A204.1 (cell line): ENCODE measurements around the gene DCTN4.
"Not testable (repeated sequence)": the region's sequence is repeated elsewhere in the genome, so short reads cannot be mapped to it uniquely, and the experiment has no call there.

Source experiments
- FAIRE-seq: peaks from 2 replicates; lab custom pipeline; 2012; peaks lifted over from hg19 to GRCh38; lab: Jason Lieb, UNC

The DCTN4 gene

DNA sequence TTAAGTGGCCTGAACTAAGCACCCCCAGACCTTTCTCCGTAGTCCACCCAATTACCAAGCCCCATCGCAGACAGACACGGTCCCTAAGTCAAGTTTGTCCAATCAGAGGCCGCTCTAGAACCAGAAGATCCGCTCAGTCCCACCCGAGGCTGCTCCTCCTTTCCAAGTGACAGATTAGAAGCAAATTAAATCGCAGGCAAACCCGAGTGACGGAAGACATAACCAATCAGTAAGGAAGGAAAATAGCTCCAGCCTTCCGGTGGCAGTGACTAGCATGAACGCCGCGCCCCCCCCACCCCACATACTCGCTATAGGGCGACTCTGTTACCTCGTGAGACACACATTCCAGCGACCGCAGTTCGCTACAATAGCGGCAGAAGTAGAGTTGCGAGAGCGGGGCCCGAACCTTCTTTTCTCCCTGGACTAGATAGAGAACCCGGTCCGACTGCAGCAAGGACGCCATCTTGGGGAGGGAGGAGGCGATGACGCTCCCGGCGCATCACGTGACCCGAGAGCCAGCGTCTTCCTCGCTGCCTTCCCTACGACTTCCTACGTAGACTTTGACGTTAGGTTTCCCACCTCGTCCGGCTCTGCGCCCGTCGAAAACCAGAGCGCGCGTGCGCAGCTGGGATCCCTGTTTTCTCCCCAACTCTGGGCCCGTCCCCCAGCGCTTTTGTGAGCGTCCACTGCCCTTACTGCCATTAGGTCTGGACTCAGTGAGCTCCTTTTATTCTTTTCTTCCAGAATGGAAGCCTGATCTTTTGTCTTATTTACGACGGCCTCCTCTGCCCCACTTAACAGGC lies at the start of gene DCTN4:
Gene DCTN4, minus strand, starts transcription at position 487 of the 803 bp plus-strand sequence. Its CDS starts 24 bp downstream, at position 463.
- peak; percentile 98 for FAIRE-seq

DNA sequence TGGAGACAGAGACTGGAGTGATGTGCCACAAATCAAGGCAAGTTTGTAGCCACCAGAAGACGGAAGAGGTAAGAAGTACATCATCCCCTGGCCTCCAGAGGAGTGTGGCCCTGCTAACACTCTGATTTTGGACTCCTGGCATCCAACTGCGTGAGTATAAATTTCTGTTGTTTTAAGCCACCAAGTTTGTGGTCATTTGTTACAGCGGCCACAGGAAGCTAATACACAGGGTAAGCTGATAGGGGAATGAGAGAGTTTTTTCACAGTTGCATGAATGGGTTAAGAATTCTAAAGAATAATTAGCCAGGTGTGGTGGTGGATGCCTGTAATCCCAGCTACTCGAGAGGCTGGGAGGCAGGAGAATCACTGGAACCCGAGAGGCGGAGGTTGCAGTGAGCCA lies 45.6 kb upstream of the DCTN4 start:
- no peak for FAIRE-seq

DNA sequence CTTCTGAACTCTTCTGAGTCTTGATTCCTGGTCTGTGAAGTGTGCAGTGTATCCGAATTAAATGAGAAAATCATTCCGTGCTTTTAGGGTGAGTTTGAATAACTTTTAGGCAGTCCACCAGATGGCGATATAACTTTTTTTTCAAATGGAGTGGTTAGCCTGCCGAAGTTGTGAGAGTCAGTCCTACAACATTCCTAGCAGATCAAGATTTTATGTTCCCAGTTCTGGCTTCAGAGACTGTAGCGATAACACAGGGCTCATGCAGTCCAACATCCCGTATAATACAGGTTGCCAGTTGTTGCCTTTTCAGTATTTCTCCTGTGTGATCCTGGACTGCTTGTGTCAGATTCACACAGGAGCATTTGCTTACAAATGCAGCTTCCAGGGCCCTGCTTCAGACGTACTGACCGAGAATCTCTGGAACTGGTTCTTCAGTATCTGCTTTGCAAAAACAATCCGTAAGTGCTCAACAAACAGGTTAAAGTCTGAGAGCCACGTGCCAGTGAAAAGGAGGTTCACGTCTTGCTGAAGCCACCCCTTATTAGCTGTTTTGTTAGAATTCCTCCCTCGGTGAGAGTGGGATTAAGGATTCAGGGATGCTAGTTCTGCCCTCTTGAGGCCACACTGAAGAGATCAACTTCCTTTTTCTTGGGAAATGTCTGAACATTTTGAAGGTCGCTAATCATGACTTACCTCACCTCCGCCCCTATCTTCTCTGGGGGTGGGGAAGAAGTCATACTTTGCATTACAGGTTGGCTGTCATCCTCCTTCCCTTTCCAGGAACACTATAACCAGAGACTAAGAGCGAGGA lies 42.5 kb upstream of the DCTN4 start:
- FAIRE-seq = peak; percentile 95

DNA sequence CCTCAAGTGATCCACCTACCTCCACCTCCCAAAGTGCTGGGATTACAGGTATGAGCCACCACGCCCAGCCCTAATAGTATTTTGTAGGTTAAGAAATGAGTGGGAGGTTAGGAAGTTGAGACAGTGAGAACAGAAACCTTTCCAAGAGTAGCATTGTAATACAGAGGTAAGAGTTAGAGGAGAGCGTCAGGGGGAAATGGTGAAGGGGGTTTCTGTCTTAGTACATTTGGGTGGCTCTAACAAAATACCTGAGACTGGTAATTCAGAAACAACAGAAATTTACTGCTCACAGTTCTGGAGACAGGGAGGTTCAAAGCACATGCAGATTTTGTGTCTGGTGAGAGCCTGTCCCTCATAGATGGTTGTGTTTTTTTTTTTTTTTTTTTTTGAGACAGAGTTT lies 38.6 kb upstream of the DCTN4 start:
- no peak for FAIRE-seq

DNA sequence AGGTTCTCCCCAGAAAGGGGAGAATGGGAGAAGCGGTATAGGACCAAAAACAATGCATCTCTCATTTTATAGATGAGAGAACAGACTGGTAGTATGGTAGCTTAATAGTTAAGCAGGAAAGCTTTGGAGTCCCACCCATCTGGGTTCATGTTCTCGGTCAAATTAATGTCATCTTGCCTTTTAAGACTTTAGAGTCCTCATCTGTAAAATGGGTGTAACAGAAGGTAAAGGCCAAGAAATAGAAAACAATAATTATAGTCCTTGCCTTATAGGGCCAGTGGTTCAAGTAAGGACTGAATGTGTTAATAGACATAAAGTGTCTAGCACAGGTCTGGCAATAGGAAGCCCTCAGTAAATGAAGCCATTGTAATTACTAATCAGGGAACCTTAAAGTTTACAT lies 36.1 kb upstream of the DCTN4 start:
- FAIRE-seq = no peak

- FAIRE-seq = not testable (repeated sequence)
Measured at GRCh38 chr5:150793423-150793888, 34.6 kb upstream of the DCTN4 start.

- FAIRE-seq = no peak
Measured at GRCh38 chr5:150791536-150791935, 32.7 kb upstream of the DCTN4 start.

DNA sequence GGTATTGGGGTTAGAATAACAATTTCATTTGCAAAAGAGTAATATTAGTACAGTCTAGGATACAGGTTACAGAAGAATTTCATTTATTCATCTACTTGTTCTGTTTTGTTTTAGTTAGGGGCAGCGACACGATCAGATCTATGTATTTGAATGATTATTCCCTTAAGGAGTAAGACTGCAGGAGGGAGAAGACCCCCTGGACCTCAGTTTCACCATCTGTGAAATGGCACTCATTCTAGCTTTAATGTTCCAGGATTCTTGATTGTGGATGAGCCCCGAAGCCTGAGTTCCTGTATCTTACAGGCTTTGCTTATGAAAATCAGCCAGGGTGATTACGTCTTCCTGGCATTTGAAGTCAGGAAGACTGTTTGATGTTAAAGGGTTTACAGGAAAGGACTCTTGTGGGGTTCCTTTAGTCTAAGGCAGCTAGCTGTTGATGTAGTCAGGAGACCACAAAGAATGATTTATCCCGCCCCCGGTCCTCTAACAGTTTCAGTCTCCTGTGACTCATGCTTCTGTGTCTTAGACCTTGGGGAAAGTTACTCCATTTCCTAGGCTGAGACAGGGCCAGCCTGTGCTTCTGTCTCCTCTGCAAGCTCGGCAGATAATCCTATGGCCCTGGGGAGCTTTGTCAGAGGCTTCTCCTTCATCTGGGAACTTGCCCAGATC lies 31.3 kb upstream of the DCTN4 start:
- FAIRE-seq = peak; percentile 65

- no peak for FAIRE-seq
Measured at GRCh38 chr5:150789450-150789849, 30.6 kb upstream of the DCTN4 start.

DNA sequence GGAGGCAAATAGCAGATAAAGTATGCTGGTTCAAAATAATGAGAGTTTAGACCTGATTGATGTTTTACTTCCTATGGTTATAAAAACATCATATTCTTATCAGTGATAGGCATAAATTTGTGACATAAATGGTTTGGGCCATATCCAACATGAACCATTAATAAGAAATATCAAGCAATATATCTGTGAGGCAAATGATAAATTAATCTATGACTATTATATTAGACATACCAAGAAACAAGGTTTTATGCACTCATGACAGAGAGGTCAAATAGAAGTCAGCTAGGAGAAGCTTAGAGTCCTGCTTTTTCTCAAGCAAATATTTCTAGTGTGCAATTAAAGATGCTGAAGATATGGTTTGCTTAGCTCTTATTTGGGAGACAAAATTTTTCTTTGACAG lies 30.2 kb upstream of the DCTN4 start:
- no peak for FAIRE-seq

DNA sequence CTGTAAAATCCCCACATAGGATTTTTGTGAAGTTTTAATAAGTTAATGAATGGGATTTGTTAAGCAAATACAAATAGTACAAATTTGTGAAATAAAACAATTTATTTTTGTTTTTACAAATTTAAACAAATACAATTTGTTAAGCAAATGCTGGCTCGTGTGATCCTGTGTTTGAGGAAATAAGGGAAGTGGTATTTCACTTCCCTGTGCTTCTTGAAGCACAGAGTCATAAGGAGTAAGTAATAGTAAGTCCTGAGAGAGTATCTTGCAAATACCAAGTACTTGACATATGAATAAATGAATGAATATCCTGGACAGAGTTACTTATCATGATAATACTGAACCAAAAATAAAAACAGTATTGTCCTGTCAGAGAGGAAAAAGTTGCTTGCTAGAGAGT lies 28.8 kb upstream of the DCTN4 start:
- peak; percentile 64 for FAIRE-seq

DNA sequence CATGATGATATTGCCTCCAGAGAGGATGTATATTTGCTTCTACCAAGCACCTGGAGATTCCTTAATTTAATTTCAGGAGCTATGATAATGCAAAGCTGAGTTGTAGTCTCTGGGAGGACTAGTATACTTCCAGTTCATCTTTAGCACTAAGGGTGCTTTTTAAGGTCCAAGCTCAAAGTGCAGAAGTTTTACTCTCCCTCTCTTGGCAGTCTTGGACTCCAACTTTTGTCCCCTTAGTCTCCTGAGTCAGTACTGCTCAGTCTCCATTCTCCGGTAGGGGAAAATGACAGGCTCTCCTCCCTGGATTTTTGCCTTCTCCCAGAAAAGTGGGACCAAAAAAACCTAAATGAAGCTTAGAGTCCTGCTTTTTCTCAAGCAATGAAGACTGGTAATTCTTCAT lies 28.1 kb upstream of the DCTN4 start:
- FAIRE-seq = no peak

- no peak for FAIRE-seq
Measured at GRCh38 chr5:150785950-150786349, 27.1 kb upstream of the DCTN4 start.

- peak; percentile 88 for FAIRE-seq
Measured at GRCh38 chr5:150783422-150783928, 24.7 kb upstream of the DCTN4 start.

GRCh38 chr5:150782850-150783249 lies 24.0 kb upstream of the DCTN4 start:
- FAIRE-seq = no peak

DNA sequence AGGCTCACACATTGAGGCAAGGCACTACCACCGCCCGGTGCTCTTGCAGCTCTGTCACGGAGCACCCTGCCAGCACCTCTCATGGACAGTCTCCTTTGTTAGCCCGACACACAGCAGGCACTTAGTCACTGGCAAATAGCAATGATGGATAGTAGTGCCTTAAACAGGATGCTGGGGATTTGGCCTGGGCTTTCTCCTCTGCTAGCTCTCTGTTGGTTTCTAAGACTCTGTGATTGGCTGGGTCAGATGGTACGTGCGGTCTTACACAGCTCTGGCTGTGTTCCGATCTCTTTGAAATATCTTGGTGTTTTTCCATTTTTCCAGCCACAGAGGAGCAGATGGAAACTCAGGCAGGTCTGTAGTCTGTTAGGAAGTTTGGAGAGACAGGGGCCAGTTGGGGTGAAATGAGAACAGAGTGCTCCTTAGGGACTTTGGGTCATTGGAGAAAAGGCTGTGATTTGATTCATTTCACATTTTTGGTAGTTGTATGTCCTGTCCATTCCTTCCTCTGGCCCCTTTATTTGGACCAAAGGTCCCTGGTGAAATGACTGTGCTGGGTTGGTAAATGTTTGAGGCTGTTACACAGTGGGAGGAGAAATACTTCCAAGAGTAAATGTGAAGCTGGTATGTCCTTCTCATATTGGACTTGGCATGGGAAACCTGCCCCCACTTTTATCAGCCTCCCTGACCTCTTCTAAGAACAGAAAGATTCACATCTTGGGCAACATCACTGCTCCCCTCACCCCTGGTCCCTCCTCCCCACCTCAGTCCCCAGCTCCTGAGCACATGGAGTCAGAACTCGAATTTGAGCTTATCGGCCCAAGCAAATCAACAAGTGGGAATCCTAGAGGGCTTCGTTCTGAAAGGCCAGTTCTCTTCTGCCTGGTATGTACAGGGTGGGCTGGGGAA lies 23.1 kb upstream of the DCTN4 start:
- FAIRE-seq = peak; percentile 88

GRCh38 chr5:150780816-150781221 lies 22.0 kb upstream of the DCTN4 start:
- no peak for FAIRE-seq

DNA sequence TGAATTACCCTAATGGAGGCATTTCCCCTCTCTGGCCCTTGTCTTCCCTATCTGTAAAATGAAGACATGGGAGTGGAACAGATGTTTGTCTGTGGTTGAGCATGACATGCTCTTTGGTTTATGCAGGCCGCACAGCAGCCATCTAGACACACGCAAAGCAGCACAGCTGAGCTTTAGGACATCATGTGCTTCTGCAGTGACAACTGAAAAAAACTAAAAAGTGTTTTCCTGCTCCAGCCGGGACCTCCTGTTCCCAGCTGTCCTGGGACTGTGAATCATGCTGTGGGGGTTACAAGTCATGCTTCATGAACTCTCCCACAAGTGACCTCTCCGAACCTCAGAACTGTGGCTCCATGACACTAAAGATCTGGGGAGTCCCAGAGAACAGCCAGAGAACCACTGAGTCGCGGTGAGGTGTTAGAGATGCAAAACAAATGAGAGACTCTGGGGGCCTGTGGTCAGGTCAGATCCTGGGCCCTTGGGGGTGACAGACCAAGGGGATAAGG lies 21.4 kb upstream of the DCTN4 start:
- FAIRE-seq = no peak

DNA sequence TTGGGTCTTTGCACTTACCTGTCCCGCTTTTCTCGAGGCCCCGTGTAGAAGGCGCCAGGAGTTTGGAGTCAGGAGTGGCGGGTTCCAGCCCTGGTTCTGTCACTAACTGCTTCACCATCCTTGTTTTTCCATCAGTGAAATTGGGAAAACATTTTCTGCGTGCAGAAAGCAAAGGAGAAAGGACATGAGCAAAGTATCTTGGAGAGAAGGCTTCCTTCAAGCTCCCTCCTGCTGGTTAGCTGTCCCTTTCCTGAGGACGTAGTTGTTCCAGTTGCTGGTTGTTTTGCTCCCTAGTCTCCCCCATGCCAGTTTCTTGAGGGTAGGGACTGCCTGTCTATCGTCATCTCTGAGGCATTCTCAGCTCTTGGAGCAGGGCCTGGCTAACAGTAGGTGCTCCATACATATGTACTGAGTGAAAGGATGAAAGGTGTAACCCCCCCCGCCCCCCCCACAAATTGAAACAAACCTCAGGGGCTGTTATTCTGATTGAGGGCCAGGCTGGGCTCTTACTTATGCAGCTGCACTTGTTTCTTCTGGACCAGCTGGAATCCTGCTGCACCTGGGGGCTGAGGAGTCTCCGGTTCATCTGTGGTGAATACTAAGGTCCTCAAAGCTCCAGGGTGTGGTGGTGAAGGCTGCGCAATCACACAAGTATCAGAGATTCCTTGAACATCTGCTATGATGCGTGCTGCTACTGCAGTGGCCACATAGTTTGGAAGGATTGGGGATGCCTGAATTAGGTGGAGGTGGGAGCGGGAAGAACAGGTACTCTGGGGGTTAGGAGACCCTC lies 20.8 kb upstream of the DCTN4 start:
- no peak for FAIRE-seq
